Ramos (cell line): ENCODE measurements around the gene PAX8.
"Not testable (repeated sequence)": the region's sequence is repeated elsewhere in the genome, so short reads cannot be mapped to it uniquely, and the experiment has no call there.

Experiments
- in situ Hi-C: fragments of 300-500 bp; cut with MboI; formaldehyde crosslinking; loops from one replicate; pipeline ENCODE4 v1.14.3; 2022; ENCODE audit warnings: low sequenced_read_pairs; ENCODE audit not compliant: unreplicated experiment

PAX8 gene

DNA sequence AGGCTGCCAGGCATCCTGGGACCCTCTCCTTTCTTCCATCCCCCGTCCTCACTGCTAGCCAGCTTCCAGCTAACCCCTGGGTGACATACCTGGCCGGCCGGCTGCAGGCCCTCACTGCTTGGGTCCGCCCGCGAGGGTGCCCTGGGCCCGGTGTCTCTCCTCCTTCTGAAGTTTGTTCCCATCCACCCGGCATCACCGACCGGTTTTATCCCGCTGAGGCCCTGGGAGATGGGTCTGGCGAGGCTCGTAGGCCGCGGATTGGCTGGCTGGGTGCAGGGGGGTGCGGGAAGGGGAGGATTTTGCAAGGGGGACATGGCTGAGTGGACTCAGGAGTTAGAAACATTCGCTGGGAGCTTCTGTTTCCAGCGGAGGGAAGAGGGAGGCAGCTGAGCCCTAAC lies at the start of gene PAX8:
PAX8 (minus strand) TSS at position 180 of the 398 bp plus-strand sequence. CDS start 527 bp downstream, outside the sequence.
- in situ Hi-C loops = no loop called here

DNA sequence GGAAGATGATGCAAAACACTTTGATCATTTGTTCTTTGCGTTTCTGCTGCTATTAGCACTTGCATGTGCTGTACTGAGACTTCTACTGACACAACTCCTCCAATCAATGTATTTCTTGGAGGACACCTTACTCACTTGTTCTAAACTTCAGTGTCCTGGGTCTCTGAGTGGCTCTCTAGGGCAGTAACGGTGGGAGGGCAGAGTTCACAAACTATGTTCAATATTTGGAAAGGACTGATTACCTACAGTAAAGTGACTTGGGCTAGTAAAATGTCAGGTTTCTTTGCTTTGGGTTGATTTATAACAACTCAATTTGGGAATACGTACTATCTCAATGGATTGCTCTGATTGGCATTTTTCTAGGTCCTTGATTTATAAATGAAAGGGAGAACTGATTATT lies 49.3 kb upstream of the PAX8 start:
- in situ Hi-C loops = no loop called here

DNA sequence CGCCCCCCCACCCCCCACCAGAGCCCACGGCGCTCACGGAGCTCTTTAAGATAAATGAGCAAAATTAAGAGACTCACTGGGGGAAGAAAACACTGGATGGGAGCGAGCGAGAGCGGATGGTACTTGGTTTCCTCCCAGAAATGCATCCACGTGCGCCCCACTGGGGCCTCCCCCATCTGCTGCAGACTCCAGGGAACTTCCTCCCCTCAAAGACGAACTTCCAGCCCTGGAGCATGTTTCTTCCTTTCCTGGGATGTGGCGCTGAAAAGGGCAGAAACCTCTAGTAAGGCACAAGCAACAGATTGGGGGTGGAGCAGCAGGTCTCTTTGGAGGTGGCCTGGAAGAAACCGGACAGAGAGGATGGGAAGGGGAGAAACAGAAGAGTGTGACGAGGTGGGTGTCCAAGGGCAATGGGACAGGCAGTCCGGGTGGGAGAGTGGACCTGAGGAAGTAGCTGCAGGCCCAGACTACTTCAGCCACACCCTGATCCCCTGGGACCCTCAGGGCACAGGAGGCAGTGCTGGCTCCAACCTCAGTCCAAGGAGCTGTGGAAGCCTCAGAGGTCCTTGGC lies 46.5 kb upstream of the PAX8 start:
- in situ Hi-C loops = not testable (repeated sequence)

DNA sequence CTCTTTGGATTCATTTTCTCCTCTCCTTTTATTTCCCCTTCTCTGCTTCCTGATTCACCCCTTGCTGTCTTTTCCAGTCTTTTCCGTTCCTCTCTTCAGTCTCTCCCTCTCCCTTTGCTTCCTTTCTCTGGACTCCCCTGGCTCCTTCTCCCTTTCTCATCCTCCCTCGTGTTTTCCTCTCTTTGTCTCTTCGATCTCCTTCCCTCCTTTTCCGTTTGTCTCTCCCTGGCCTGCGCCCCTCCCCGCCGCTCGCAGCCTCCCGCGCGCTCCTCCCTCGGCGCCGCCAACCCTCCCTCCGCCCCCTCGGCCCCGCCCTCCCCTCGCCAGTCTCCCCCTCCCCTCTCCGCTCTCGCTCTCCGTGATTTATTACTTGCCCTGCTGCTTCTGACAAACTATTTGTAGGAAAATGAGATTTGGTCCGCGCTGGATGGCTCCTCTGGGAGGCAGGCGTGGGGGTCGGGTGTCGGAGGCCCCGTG lies 46.0 kb upstream of the PAX8 start:
- in situ Hi-C loops = no loop called here

DNA sequence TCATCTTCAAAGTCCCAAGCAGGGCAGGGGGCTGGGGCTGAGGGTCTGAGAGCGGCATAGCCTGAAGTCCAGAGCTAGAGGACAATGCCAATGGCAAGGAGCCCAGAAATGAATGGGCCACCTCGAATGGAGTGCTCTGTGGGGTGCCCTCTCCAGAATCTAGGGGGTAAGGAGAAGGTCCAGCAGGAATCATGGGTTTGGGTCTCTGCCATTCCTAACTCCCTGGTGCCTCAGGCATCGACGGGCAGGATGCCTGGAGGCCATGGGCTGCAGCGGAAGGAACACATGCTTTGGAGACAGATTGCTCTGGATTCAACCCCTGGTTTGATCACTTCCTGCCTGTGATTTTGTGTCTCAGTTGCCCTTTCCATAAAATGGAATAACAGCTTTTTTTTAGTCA lies 44.4 kb upstream of the PAX8 start:
- in situ Hi-C loops = not testable (repeated sequence)

DNA sequence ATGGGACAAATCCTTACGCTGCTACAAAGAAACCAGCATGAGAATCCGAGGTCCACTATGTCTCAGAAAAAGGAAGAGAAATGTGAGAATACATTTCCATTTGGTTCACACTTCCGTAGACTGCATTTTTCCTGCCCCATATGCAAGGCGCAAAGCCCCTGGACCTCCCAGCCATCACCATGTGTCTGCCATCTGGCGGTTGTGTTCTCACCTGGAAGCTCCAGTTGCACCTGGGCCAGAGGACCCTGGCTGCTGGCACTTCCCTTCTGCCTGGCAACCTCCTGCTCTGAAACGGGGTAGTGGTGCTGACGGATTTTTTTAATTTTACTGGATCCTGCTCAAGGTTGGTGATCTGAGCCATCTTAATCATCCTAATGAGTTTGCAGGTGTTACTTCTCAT lies 41.4 kb upstream of the PAX8 start:
- in situ Hi-C loops = not testable (repeated sequence)

DNA sequence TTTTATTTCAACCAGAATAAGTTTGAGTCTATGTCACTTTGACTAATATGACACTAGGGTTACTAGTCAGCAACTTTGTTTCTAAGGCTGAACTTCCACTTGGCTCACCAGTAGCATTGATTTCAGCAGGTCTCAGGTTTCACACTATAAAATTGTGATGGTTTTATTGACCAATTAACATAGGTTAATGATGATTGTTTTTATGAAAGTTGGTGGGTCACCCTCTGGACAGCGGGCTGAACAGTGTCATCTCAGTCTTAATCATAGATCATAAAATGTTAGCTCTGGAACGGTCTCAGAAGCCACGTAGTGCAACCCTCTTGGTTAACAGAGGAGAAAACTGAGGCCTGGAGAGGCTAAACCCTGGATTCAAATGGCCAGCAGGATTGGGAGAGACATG lies 40.2 kb upstream of the PAX8 start:
- in situ Hi-C loops = not testable (repeated sequence)

DNA sequence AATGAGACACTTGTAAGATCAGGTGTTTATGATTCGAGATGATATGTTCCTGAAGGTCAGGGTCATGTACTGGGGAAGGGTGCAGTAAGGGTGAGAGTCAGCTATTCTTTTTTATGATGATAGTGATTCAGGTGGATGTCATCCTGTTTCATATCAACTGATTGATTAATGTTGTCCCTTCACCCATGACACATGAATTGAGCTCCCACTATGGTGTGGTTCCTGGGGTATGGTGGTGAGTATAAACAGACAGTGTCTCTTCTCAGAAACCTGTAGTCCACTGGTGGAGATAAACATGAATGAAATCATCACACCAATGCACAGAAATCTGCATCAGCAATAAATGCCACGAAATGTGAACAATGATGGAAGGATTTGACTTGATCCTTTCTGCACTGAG lies 37.4 kb upstream of the PAX8 start:
- in situ Hi-C loops = no loop called here

DNA sequence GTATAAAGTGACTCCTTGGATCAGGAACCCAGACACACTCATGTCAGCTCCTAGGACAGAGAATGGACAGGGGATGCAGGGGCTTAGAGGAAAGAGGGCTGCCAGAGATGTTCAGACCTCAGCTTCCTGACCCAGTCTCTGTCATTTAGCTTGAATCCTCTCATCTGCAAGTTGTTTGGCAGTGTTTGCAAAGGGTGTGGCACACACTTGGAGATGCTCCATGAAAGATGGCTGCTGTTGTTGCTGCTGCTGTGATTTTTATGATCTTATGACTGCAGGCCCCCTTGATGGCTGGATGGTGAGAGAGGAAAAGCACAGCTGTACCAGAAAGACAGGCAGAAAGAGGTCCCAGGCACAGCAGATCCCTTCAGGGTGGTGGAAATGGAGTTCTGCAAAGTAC lies 35.9 kb upstream of the PAX8 start:
- in situ Hi-C loops = not testable (repeated sequence)

DNA sequence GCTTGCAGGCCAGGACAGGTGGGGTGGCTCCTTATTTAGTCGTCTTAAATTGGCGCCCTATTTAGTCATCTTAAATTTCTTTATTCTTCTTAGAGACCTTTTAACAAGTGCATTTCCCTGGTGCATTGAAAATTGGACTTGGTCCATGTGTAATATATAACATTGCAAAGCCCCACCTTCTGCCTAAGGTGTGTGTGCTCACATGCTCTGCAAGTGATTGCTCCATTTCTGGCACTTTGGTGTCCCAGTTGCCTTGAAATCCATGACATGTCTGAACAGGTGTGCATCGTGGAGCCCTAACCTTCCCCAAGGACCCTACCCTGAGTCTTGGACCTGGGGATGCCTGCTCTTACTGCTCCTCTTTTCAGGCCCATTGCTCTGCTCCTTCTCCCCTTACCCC lies 35.5 kb upstream of the PAX8 start:
- in situ Hi-C loops = not testable (repeated sequence)

DNA sequence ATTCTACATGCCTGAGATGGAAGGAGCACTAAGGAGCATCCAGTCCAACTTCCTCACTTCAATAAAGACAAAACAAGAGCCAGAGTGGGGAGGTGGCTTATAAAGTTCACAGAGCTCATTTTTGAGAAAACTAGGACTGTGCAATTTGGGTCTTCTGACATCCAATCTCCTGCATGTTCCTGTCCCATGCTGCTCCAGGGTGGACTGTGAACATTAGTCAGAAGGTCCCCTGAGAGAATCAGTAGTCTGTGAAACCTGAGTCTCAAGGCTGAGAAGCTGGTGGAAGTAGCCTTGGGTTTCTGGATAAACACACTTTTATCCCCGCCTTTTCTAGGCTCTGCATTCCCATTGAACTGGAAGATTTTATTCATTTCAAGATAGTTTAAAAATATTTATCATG lies 33.1 kb upstream of the PAX8 start:
- in situ Hi-C loops = not testable (repeated sequence)

DNA sequence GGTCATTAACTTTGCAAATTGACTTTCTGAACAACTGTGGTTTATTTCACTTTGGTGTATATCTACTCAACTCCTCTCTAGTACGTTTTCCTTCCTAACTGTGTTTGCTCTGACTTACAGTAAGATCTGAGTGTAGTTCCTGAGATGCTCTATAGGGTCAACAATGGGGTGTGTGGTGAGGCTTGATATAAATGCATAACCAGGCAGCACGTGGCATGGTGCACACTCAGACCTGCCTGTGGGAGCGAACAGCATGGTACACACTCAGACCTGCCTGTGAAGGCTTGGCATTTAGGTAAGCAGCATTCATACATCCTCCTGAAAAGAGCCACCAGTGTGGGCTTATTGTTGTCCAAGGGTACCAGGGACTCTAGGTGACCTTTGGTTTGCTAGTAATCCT lies 32.5 kb upstream of the PAX8 start:
- in situ Hi-C loops = not testable (repeated sequence)

DNA sequence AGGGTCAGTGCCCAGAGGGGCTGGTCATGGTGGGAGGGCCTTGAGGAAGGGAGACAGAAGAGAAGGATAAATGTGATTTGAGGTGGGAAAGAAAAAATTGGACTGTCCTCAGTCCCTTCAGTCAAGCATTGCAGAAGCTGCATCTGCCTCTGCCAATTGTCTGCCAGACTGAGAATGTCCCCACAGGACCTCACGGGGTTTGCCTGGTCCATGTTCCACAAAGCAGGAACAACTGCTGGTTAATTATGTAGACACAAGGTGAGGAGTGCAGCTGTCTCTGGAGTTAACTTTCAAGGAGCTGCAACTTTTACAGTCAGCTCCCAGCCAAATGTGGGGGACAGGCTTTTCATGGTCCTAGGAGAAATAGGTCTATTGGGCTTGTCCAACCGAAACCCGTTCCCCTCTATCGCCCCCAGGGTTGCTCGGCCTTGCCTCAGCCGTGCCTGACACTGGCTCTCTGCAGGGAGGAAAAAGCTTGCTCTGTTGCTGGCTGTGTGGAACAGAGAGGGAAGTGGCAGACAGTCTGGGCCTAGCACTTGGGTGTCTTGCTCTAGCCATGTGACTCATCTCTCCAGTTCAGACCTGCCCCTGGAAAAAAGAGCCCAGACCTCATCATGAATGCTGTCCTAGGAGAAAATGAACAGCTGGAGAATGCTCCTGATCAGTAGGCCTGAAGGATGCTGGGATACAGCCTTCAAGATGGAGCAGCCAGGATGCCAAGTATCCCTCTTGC lies 31.1 kb upstream of the PAX8 start:
- in situ Hi-C loops = no loop called here

DNA sequence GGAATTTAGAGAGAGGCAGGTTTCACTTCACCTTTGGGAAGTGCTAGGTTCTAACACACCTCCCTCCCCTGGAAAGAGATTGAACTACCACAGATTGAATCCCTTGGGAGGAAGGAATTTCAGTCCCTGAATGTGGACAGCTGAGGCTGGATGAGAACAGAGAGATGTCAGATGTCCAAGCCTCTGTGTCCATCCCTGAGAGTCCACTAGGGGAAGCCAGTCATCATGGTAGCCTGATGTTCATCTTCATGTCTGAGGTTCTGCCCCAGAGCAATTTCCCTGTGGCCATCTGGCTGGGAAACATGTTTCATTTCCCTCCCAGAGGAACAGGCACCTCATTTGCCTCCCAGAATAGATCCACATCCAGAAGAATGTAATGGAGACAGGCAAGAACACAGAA lies 30.1 kb upstream of the PAX8 start:
- in situ Hi-C loops = not testable (repeated sequence)

DNA sequence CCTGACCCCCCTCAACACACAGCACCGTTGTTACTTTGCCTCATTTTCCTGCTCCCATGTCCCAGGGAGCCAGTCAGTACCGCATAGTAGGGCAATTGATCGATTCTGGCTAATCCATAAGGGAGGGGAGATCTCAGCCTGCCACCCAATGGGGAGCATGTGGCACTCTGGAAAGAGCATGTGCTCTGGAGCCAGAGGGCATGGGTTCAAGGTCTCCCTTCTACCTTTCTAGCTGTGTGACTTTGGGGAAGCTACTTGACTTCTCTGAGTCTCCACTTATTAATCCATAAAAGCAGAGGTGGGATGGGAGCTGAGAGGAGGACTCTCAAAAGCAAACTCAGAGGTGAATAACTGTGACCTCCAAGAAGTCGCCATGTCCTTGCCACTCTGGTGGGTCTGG lies 27.5 kb upstream of the PAX8 start:
- in situ Hi-C loops = not testable (repeated sequence)

DNA sequence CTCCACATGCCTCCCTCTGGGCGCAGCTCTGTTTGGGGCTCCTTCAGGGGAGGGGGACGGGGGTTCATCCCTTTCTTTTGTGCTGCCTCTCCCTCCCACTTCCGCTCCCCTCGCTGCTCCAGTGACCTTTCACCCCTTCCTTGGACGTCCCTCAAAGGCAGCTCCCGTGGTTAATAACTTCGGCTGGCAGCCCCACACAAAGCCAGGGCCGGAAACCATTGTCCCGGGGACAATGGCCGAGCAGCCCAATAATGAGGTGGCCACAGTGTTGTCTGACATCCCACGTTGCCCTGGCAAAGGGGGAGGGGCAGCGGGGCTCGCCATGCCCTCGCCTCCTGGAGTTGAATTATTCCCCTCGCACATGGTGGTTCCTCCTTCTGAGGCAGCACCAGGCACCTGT lies 27.0 kb upstream of the PAX8 start:
- in situ Hi-C loops = not testable (repeated sequence)

DNA sequence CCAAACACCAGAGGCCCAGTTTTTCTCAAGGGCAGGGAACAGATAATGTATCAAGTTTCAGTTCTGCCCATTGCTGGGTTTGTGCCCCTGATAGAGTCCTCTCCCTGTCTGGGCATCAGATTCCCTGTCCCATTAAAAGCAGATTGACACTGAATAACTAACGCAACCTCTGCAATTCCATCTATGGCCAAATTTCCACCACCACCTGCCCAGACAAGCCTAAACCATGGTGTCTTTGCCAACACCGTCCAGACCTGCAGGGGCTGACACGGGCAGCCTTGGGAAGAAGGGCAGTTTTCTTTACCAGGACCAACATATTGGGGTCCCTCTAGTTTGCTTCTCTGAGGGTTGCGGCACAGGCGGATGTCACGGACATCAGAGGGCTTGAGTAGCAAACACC lies 26.4 kb upstream of the PAX8 start:
- in situ Hi-C loops = no loop called here

DNA sequence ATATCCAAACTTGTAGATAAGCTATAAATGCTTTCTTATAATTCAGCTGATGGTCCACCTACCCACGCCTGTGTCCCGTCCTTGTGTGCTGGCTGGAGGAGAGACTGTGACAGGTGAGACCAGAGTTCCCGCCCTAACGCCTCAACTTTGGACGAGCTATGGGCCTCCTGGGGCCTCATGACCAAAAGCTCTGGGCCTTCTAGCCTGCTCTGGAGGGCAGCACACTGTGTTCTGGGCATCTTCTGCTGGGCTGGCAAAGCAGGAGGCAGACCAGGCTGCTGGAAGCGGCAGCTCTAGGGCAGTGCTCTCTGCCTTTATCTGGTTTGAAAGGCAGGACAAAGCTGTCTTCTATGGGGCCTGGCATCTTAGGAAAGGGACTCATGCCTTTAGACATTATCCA lies 26.0 kb upstream of the PAX8 start:
- in situ Hi-C loops = no loop called here

DNA sequence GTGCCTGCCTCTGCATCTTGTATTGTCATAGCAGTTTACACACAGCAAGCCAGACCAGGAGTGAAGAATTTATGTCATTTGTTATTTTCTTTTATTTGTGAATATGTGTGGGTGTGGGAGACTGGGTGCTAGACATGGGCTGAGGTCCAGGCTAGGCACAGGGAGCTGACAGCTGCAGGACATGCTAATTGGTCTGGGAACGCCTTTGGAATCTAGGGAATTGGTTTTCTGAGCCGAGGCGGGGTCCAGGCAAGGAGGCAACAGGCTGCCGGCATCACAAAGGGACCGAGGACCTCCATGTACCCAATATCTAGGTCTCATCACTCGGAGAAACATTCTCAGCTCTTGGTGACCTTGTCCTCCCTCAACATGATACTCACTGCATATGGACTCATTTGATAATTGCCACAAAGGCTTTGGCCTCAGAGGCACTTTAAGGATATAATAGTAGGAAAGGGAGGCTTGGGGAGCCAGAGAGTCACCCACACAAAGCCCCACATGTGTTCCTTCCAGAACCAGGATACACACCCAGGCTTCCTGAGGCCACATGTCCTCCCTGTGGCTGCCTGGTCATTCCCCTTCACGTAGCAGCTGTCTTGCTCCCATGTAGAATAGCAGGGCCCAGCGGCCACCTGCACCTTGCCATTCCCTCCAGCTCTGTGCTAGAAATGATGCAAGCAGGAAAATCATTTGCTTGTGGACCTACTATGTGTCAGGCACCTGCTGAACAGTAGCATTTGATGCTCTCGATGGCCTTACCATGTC lies 23.7 kb upstream of the PAX8 start:
- in situ Hi-C loops = not testable (repeated sequence)

DNA sequence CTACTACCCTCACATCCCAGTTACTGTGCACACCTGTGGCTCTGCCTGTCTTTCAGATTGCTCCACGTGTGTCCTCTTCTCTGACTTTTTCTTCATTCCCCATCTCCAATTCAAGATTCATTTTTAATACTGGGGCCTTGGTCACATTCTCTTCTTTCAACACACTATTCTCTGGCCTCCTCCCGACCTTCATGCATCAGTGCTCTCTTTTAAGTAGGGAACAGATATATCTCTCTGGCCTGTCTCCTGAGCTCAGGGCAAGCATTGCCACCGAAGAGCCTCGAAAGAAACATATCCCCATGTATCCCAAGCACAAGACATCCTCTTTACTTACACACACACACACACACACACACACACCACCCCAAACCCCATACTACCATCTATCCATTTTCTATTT lies 21.6 kb upstream of the PAX8 start:
- in situ Hi-C loops = no loop called here

DNA sequence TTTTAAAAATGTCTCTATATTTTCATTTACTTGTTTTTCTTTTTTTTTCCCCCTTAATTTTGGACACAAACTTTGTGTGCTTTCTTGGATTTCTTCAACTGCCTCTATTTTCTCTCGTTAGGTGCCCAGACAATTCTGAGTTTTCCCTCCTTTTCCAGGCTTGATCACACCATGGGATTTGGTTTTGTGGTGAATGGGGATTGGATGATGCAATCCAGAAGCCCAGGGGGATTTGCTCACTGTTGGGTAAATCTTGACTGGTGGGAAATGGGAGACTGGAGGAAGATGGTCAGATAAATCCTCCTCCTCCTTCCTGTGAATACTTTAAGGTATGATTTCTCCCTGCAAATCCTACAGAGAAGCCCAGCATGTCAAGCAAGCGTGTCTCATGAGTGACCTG lies 19.5 kb upstream of the PAX8 start:
- in situ Hi-C loops = no loop called here
